Measurements from ENCODE around the gene PRPF8.
A peak's percentile ranks its signal among the peaks of the same experiment; 100 is the strongest.
"Not testable (repeated sequence)": the region's sequence is repeated elsewhere in the genome, so short reads cannot be mapped to it uniquely, and the experiment has no call there.

The PRPF8 gene

DNA sequence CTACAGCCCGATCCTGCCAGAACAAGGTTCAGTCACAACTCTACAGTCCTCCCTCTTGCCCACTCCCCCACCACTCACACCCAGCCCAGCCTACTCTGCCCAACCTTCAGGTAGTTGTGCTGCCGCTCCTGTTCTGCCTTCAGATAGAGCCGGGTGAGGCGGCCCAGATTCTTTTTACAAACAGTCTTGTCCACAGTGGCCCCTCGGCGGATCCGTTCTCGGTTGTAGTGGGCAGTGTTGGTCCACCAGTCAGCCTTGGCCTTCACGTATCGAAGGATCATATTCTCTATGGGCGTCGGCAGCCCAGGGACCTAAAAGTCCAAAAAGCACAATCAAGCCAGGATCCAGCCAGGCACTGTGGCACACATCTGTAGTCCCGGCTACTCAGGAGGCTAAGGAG lies 8.3 kb downstream of the PRPF8 start:
- no peaks in the 10 kb centered on the region for H3K4me1 ChIP-seq (ENCODE audit: control insufficient read depth in 1 of 2, insufficient read depth in 2 of 2, low read length in 2 of 2)
- H3K23ac ChIP-seq (ENCODE audit: low read length) = no peak overlapping the region
- no peak overlapping the region for H2AK5ac ChIP-seq (ENCODE audit: low read length)
- DNase-seq = no peak
- H3K9ac ChIP-seq (ENCODE audit: low read length) = no peak overlapping the region
- peaks cover 77 to 89% of the 10 kb centered on the region in 2 experiments for H3K36me3 ChIP-seq (ENCODE audit: control insufficient read depth in 1 of 2, insufficient read depth in 2 of 2, low read length in 2 of 2)
- H3K9me3 ChIP-seq (ENCODE audit: insufficient read depth, low read depth, low read length) = no peaks in the 10 kb centered on the region
- no peaks in the 10 kb centered on the region for H3K79me2 ChIP-seq (ENCODE audit: control insufficient read depth, insufficient read depth, low read length, poor library complexity)
- no peak overlapping the region for H4K12ac ChIP-seq (ENCODE audit: low read depth, low read length)
- no peaks in the 10 kb centered on the region for H3K27me3 ChIP-seq (ENCODE audit: insufficient read depth, low read length)
- H4K91ac ChIP-seq (ENCODE audit: low read depth, low read length) = no peak overlapping the region
- H3K27ac ChIP-seq (ENCODE audit: low read depth, low read length) = no peak overlapping the region
- H3K14ac ChIP-seq (ENCODE audit: low read length) = no peak overlapping the region
- WGBS (ENCODE audit: extremely low coverage, insufficient coverage, insufficient read length) = no CpG with 5 or more reads among the region's 13 CpGs
- no peak overlapping the region for H3K4ac ChIP-seq (ENCODE audit: low read depth, low read length)
- no peak overlapping the region for H3K18ac ChIP-seq (ENCODE audit: low read length)
- no peak overlapping the region for H2BK12ac ChIP-seq (ENCODE audit: low read length)
- H3K4me3 ChIP-seq (ENCODE audit: low read depth, low read length) = no peak overlapping the region
- no peak overlapping the region for H2BK120ac ChIP-seq (ENCODE audit: insufficient read depth, low read length, poor library complexity)
- H2BK5ac ChIP-seq (ENCODE audit: low read depth, low read length, poor library complexity) = no peak overlapping the region
- H2AFZ ChIP-seq (ENCODE audit: insufficient read depth, low read length, poor library complexity) = no peak overlapping the region
- H3K4me2 ChIP-seq (ENCODE audit: low read length) = no peak overlapping the region
- no peak overlapping the region for H4K8ac ChIP-seq (ENCODE audit: low read depth, low read length)
- H3K79me1 ChIP-seq (ENCODE audit: low read length) = no peaks in the 10 kb centered on the region

DNA sequence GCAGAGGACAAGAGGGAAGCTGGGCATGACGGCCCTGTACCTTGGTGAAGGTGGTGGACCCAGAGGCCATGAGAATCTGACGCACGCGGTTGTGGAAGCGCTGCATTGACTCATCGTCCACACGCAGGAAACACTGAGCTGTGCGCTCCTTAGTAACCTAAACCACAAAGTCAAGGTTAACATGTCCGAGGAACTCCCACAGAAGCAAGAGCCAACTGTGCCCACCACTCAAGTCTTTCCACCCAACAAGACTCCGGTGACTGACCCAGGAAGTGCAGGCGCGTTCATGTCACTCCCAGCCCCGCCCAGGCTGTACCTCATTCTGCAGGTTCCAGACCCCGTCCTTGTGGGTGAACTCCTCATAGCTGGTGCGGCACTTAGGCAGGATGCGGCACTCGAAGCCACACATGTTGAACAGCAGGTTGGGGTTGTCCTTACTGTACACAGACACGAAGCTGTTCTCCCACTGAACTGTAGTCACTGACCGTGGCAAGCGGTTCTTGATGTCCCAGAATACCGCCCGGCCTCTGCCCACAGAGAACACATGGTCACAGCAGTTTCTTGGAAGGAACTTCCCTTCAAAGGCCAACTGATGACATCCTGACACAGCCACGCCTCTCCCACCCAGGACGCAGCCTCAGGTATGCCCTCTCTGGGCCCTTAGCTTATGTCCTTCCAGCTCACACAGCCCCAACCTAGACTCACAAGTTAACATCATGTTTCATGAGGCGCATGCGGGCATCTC lies 11.5 kb downstream of the PRPF8 start:
- no peak overlapping the region for H4K8ac ChIP-seq (ENCODE audit: low read depth, low read length)
- peak overlapping the region; percentile 7 for H3K18ac ChIP-seq (ENCODE audit: low read length)
- no peak overlapping the region for H4K12ac ChIP-seq (ENCODE audit: low read depth, low read length)
- no peak overlapping the region for H3K23ac ChIP-seq (ENCODE audit: low read length)
- H3K27ac ChIP-seq (ENCODE audit: low read depth, low read length) = no peak overlapping the region
- H3K14ac ChIP-seq (ENCODE audit: low read length) = no peak overlapping the region
- DNase-seq = no peak
- no peak overlapping the region for H4K91ac ChIP-seq (ENCODE audit: low read depth, low read length)
- H3K79me1 ChIP-seq (ENCODE audit: low read length) = no peaks in the 10 kb centered on the region
- H2BK12ac ChIP-seq (ENCODE audit: low read length) = no peak overlapping the region
- H3K4me3 ChIP-seq (ENCODE audit: low read depth, low read length) = no peak overlapping the region
- no peaks in the 10 kb centered on the region for H3K4me1 ChIP-seq (ENCODE audit: control insufficient read depth in 1 of 2, insufficient read depth in 2 of 2, low read length in 2 of 2)
- no CpG with 5 or more reads among the region's 26 CpGs for WGBS (ENCODE audit: extremely low coverage, insufficient coverage, insufficient read length)
- H2AFZ ChIP-seq (ENCODE audit: insufficient read depth, low read length, poor library complexity) = no peak overlapping the region
- H3K36me3 ChIP-seq (ENCODE audit: control insufficient read depth in 1 of 2, insufficient read depth in 2 of 2, low read length in 2 of 2) = peaks cover 67 to 84% of the 10 kb centered on the region in 2 experiments
- H3K4me2 ChIP-seq (ENCODE audit: low read length) = no peak overlapping the region
- H2BK5ac ChIP-seq (ENCODE audit: low read depth, low read length, poor library complexity) = no peak overlapping the region
- no peak overlapping the region for H3K4ac ChIP-seq (ENCODE audit: low read depth, low read length)
- no peak overlapping the region for H2AK5ac ChIP-seq (ENCODE audit: low read length)
- H3K27me3 ChIP-seq (ENCODE audit: insufficient read depth, low read length) = no peaks in the 10 kb centered on the region
- H3K79me2 ChIP-seq (ENCODE audit: control insufficient read depth, insufficient read depth, low read length, poor library complexity) = no peaks in the 10 kb centered on the region
- H3K9me3 ChIP-seq (ENCODE audit: insufficient read depth, low read depth, low read length) = no peaks in the 10 kb centered on the region
- H2BK120ac ChIP-seq (ENCODE audit: insufficient read depth, low read length, poor library complexity) = no peak overlapping the region
- H3K9ac ChIP-seq (ENCODE audit: low read length) = no peak overlapping the region

DNA sequence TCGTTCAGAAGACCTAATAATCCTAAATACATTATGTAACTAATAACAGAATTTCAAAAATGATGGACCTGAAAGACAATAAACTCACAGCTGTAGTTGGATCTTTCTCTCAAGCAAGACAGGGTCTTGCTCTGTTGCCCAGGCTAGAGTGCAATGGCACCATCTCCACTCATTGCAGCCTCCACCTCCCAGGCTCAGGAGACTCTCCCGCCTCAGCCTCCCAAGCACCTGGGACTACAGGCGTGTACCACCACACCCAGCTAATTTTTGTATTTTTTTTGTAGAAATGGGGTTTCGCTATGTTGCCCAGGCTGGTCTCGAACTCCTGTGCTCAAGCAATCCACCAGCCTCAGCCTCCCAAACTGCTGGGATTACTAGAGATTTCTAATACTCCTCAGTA lies 20.7 kb downstream of the PRPF8 start:
- not testable (repeated sequence) for H3K27ac ChIP-seq (ENCODE audit: low read depth, low read length); H3K79me2 ChIP-seq (ENCODE audit: control insufficient read depth, insufficient read depth, low read length, poor library complexity); H3K79me1 ChIP-seq (ENCODE audit: low read length); H2BK12ac ChIP-seq (ENCODE audit: low read length); H3K9ac ChIP-seq (ENCODE audit: low read length); H3K4me1 ChIP-seq (ENCODE audit: control insufficient read depth in 1 of 2, insufficient read depth in 2 of 2, low read length in 2 of 2); H2BK120ac ChIP-seq (ENCODE audit: insufficient read depth, low read length, poor library complexity); H4K91ac ChIP-seq (ENCODE audit: low read depth, low read length); H2BK5ac ChIP-seq (ENCODE audit: low read depth, low read length, poor library complexity); H3K4me2 ChIP-seq (ENCODE audit: low read length); H3K18ac ChIP-seq (ENCODE audit: low read length); H3K27me3 ChIP-seq (ENCODE audit: insufficient read depth, low read length); H3K9me3 ChIP-seq (ENCODE audit: insufficient read depth, low read depth, low read length); H3K4ac ChIP-seq (ENCODE audit: low read depth, low read length); H4K12ac ChIP-seq (ENCODE audit: low read depth, low read length); DNase-seq; H3K14ac ChIP-seq (ENCODE audit: low read length); H2AK5ac ChIP-seq (ENCODE audit: low read length); H3K23ac ChIP-seq (ENCODE audit: low read length); H3K4me3 ChIP-seq (ENCODE audit: low read depth, low read length); H4K8ac ChIP-seq (ENCODE audit: low read depth, low read length); H2AFZ ChIP-seq (ENCODE audit: insufficient read depth, low read length, poor library complexity)
- peaks cover 60 to 66% of the 10 kb centered on the region in 2 experiments for H3K36me3 ChIP-seq (ENCODE audit: control insufficient read depth in 1 of 2, insufficient read depth in 2 of 2, low read length in 2 of 2)
- no CpG with 5 or more reads among the region's 5 CpGs for WGBS (ENCODE audit: extremely low coverage, insufficient coverage, insufficient read length)

DNA sequence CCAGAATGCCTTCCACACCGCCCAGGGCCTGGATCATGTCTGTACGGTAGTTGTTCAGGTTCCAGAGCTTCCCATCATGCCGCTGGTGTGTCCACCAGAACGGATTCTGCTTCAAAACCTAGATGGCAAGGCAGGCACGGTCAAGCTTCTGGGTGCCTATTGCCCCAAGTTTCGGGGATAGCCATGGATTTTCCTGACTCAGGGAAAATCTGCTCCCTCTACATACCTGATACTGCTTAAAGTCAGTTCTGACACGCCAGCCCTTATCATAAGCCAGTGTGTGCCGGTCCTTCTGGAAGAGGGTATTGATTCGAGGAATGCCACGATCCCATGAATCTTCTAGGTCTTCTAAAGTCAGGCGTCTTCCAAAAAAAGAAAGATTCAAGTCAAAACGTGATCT lies 23.6 kb downstream of the PRPF8 start:
- no peak overlapping the region for H3K18ac ChIP-seq (ENCODE audit: low read length)
- H3K4me3 ChIP-seq (ENCODE audit: low read depth, low read length) = peak overlapping the region; percentile 5
- no peak overlapping the region for H4K8ac ChIP-seq (ENCODE audit: low read depth, low read length)
- no peak overlapping the region for H3K23ac ChIP-seq (ENCODE audit: low read length)
- no peak overlapping the region for H3K9ac ChIP-seq (ENCODE audit: low read length)
- no peak overlapping the region for H3K4ac ChIP-seq (ENCODE audit: low read depth, low read length)
- no peaks in the 10 kb centered on the region for H3K79me1 ChIP-seq (ENCODE audit: low read length)
- WGBS (ENCODE audit: extremely low coverage, insufficient coverage, insufficient read length) = no CpG with 5 or more reads among the region's 12 CpGs
- no peak overlapping the region for H4K91ac ChIP-seq (ENCODE audit: low read depth, low read length)
- no peak overlapping the region for H3K4me2 ChIP-seq (ENCODE audit: low read length)
- no peak overlapping the region for H2AK5ac ChIP-seq (ENCODE audit: low read length)
- H3K27me3 ChIP-seq (ENCODE audit: insufficient read depth, low read length) = no peaks in the 10 kb centered on the region
- DNase-seq = no peak
- H3K79me2 ChIP-seq (ENCODE audit: control insufficient read depth, insufficient read depth, low read length, poor library complexity) = no peaks in the 10 kb centered on the region
- no peak overlapping the region for H2BK120ac ChIP-seq (ENCODE audit: insufficient read depth, low read length, poor library complexity)
- no peak overlapping the region for H2BK5ac ChIP-seq (ENCODE audit: low read depth, low read length, poor library complexity)
- H3K14ac ChIP-seq (ENCODE audit: low read length) = no peak overlapping the region
- no peaks in the 10 kb centered on the region for H3K4me1 ChIP-seq (ENCODE audit: control insufficient read depth in 1 of 2, insufficient read depth in 2 of 2, low read length in 2 of 2)
- H3K36me3 ChIP-seq (ENCODE audit: control insufficient read depth in 1 of 2, insufficient read depth in 2 of 2, low read length in 2 of 2) = peaks cover 61 to 75% of the 10 kb centered on the region in 2 experiments
- H4K12ac ChIP-seq (ENCODE audit: low read depth, low read length) = no peak overlapping the region
- H3K27ac ChIP-seq (ENCODE audit: low read depth, low read length) = no peak overlapping the region
- H2AFZ ChIP-seq (ENCODE audit: insufficient read depth, low read length, poor library complexity) = no peak overlapping the region
- H2BK12ac ChIP-seq (ENCODE audit: low read length) = no peak overlapping the region
- no peaks in the 10 kb centered on the region for H3K9me3 ChIP-seq (ENCODE audit: insufficient read depth, low read depth, low read length)

Measured in trophoblast cell (in vitro differentiated cells and primary cell).